ENCODE results near the gene TMEM54. TPM values are rescaled to one million over a fixed set of nuclear protein-coding genes. Genes with fewer than 3 reads are reported as not detected.

Gene TMEM54
- total RNA-seq, 2 donors from 2014 or later: 96.2 to 239 TPM

DNA sequence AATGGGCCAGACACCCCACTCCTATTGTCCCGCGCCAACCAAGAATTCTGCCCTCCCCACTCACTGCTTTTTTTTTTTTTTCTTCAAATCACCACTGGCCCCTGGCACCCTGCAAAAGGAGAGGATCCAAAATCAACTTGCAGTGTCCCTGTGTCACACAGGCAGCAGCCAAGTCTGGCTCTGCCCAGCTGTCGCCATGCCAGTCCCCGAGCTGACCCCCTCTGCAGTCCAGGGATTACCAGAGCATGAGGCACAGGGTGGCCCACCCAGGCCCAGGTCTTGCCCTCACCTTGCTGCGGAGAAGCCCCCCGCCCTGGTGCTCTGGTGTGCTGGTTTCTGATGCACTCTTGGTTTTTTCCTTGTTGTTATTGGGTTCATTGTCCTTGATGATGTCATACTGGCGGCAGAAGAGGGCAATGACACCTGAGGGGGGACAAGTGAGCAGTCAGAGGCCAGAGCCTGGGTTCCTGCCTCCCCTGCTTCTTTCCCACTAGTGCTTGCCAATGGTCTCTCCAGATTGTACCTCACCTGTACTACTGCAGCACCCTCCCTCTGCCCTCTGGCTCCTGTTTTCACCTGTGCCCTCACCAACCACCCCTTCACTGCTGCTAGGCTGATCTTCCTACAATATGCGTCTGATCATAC lies 36.7 kb downstream of the TMEM54 start:
- no peaks in the 10 kb centered on the region for H3K9me3 ChIP-seq
- H3K27ac ChIP-seq: no peak overlapping the region
- 93% methylated on average over 8 of the region's 8 CpGs for WGBS
- no peak for DNase-seq (ENCODE audit: low spot score)
- no peaks in the 10 kb centered on the region for H3K4me1 ChIP-seq (replicated peaks)
- H3K4me3 ChIP-seq: no peak overlapping the region
- no peaks in the 10 kb centered on the region for H3K36me3 ChIP-seq
- H3K27me3 ChIP-seq (replicated peaks; ENCODE audit: insufficient read depth): no peaks in the 10 kb centered on the region
- intact Hi-C loops (cut with DNase I): no loop called here
- TF ChIP-seq, protein P1, sequence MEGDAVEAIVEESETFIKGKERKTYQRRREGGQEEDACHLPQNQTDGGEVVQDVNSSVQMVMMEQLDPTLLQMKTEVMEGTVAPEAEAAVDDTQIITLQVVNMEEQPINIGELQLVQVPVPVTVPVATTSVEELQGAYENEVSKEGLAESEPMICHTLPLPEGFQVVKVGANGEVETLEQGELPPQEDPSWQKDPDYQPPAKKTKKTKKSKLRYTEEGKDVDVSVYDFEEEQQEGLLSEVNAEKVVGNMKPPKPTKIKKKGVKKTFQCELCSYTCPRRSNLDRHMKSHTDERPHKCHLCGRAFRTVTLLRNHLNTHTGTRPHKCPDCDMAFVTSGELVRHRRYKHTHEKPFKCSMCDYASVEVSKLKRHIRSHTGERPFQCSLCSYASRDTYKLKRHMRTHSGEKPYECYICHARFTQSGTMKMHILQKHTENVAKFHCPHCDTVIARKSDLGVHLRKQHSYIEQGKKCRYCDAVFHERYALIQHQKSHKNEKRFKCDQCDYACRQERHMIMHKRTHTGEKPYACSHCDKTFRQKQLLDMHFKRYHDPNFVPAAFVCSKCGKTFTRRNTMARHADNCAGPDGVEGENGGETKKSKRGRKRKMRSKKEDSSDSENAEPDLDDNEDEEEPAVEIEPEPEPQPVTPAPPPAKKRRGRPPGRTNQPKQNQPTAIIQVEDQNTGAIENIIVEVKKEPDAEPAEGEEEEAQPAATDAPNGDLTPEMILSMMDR (IDR thresholded peaks at IDR 0.05): no peak

- H3K27ac ChIP-seq: no peak overlapping the region
- no peak for TF ChIP-seq POLR2A (IDR thresholded peaks at IDR 0.05)
- TF ChIP-seq POLR2AphosphoS5 (IDR thresholded peaks at IDR 0.05): no peak
- TF ChIP-seq, protein P1 (IDR thresholded peaks at IDR 0.05): no peak
- intact Hi-C loops (cut with DNase I): no loop called here
- no peak overlapping the region for H3K4me3 ChIP-seq
- WGBS: 93% methylated on average over 1 of the region's 1 CpG
- H3K27me3 ChIP-seq (replicated peaks; ENCODE audit: insufficient read depth): no peaks in the 10 kb centered on the region
- no peaks in the 10 kb centered on the region for H3K9me3 ChIP-seq
- H3K4me1 ChIP-seq (replicated peaks): no peaks in the 10 kb centered on the region
- no peaks in the 10 kb centered on the region for H3K36me3 ChIP-seq
- DNase-seq (ENCODE audit: low spot score): no peak
Measured at GRCh38 chr1:32863881-32864245, 37.3 kb downstream of the TMEM54 start.

DNA sequence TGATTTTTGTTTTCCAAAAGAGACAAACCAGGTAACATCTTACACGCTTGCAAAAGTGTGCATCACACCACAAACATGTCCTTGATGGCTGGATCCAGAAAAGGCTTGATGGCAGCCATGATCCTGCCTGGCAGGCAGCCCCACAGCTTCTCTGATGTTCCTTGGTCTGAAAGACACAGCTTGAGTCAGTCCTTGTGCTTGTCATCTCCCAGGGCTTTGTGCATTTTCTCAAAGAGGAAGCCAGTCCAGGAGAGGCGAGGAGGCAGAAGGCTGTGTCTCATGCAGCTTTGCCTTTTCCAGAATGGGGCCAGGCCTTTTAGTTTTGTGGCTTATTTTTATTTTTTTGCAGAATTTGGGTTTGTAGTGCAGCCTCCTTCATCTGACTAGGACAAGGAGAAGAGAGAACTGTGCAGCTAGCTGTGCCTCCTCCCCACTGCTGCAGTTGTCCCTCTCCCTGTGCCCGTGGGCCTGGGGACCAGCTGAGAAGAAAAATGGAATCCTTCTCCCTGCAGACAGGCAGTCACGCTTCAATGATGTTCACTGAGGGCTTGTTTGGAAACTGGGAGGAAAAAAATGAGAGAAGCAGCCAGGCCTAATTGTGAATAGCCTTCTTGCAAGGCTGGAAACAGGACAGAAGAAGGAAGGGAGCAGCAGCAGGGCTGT lies 37.8 kb downstream of the TMEM54 start:
- DNase-seq (ENCODE audit: low spot score): no peak
- TF ChIP-seq POLR2AphosphoS5 (IDR thresholded peaks at IDR 0.05): no peak
- no peak for TF ChIP-seq POLR2A (IDR thresholded peaks at IDR 0.05)
- TF ChIP-seq, protein P1 (IDR thresholded peaks at IDR 0.05): no peak
- WGBS: 89% methylated on average over 4 of the region's 4 CpGs
- intact Hi-C loops (cut with DNase I): no loop called here
- Histone ChIP-seq H3K9me3 (no peaks in the 10 kb centered on the region), H3K4me3 (no peak overlapping the region), H3K36me3 (no peaks in the 10 kb centered on the region), H3K27me3 (replicated peaks; ENCODE audit: insufficient read depth) (no peaks in the 10 kb centered on the region), H3K27ac (no peak overlapping the region), H3K4me1 (replicated peaks) (no peaks in the 10 kb centered on the region)

DNA sequence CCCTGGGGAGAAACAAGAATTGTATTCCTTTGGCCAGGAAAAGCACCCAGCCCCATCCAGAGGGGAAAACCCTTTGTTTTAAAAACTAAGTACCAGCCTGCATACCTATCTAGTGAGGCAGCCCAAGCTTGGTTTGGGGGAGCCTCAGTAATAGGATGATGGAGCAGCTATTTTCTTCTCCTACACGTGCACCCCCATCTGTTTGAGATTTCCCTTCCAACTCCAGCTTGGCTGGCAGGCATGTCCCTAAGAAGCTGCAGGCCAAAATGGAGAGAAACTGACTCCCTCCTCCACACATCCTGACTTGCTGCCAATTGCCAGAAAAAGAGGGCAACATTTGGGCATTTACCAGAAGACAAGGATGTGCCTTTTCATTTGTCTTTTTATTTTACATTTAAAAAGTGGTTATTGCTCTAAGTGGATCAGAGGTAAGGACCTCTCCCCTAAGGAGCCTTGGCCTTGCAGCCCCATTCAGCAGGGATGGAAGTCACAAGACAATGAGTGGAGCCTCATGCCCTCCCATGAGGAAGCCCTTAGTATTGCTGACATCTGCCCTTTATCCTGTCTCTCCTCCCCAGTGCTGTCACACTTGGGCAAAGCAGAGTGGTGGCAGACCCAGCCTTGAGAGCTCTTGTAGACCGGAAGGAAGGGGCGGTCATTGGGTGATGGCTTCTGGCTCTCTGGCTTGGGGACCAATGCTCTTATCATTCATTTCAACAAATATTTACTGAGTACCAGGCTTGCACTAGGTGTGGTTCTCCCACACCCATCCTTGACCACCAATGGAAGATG lies 39.1 kb downstream of the TMEM54 start:
- Histone ChIP-seq H3K27ac (no peak overlapping the region), H3K9me3 (no peaks in the 10 kb centered on the region), H3K4me1 (replicated peaks) (no peaks in the 10 kb centered on the region), H3K4me3 (no peak overlapping the region), H3K27me3 (replicated peaks; ENCODE audit: insufficient read depth) (no peaks in the 10 kb centered on the region), H3K36me3 (no peaks in the 10 kb centered on the region)
- intact Hi-C loops (cut with DNase I): no loop called here
- no peak for DNase-seq (ENCODE audit: low spot score)
- 72% methylated on average over 3 of the region's 3 CpGs for WGBS
- TF ChIP-seq POLR2A (IDR thresholded peaks at IDR 0.05) (no peak), POLR2AphosphoS5 (IDR thresholded peaks at IDR 0.05) (no peak)
- TF ChIP-seq, protein P1 (IDR thresholded peaks at IDR 0.05): no peak

Data from prostate gland (tissue), 2 donors.